Measurements from ENCODE around the gene CPN2.

The CPN2 gene

GRCh38 chr3:194346035-194346434 is 5.1 kb downstream of the CPN2 start:
- Histone ChIP-seq H3K79me2 (ENCODE audit: low read length) (no peaks in the 10 kb centered on the region), H3K9ac (ENCODE audit: low read length) (no peak overlapping the region), H4K20me1 (ENCODE audit: insufficient read depth, low read length) (no peaks in the 10 kb centered on the region), H3K27ac (ENCODE audit: low read length) (no peak overlapping the region), H2AFZ (ENCODE audit: low read depth, low read length) (no peak overlapping the region), H3K27me3 (ENCODE audit: low read depth, low read length) (peaks cover 15% of the 10 kb centered on the region; the same call in 1 of the 2 replicates), H3K4me1 (ENCODE audit: low read length) (peaks cover 13% of the 10 kb centered on the region), H3K9me3 (ENCODE audit: insufficient read depth, low read length) (no peaks in the 10 kb centered on the region), H3K36me3 (replicated peaks; ENCODE audit: low read depth, low read length) (no peaks in the 10 kb centered on the region), H3K4me2 (ENCODE audit: low read length) (no peak overlapping the region), H3K4me3 (ENCODE audit: low read length) (no peak overlapping the region)
- TF ChIP-seq CTCF (IDR thresholded peaks at IDR 0.05; ENCODE audit: low read depth, low read length), result no peak
- TF ChIP-seq EZH2phosphoT487 (IDR thresholded peaks at IDR 0.05; ENCODE audit: low read depth), result no peak

GRCh38 chr3:194344012-194344411 is 7.1 kb downstream of the CPN2 start:
- no peaks in the 10 kb centered on the region for H3K9me3 ChIP-seq (ENCODE audit: insufficient read depth, low read length)
- peak overlapping the region; percentile 22 for H3K4me2 ChIP-seq (ENCODE audit: low read length)
- H3K27me3 ChIP-seq (ENCODE audit: low read depth, low read length), result peaks cover 15% of the 10 kb centered on the region; the same call in 1 of the 2 replicates

GRCh38 chr3:194343561-194343893 is 7.6 kb downstream of the CPN2 start:
- Histone ChIP-seq H3K27ac (ENCODE audit: low read length) (no peak overlapping the region), H3K4me1 (ENCODE audit: low read length) (peaks cover 13% of the 10 kb centered on the region), H3K9me3 (ENCODE audit: insufficient read depth, low read length) (no peaks in the 10 kb centered on the region), H3K79me2 (ENCODE audit: low read length) (no peaks in the 10 kb centered on the region), H3K4me2 (ENCODE audit: low read length) (peak overlapping the region; percentile 22), H2AFZ (ENCODE audit: low read depth, low read length) (no peak overlapping the region), H3K27me3 (ENCODE audit: low read depth, low read length) (peaks cover 15% of the 10 kb centered on the region; the same call in 1 of the 2 replicates), H3K4me3 (ENCODE audit: low read length) (no peak overlapping the region), H4K20me1 (ENCODE audit: insufficient read depth, low read length) (no peaks in the 10 kb centered on the region), H3K9ac (ENCODE audit: low read length) (no peak overlapping the region), H3K36me3 (replicated peaks; ENCODE audit: low read depth, low read length) (no peaks in the 10 kb centered on the region)
- TF ChIP-seq EZH2phosphoT487 (IDR thresholded peaks at IDR 0.05; ENCODE audit: low read depth) (no peak), CTCF (IDR thresholded peaks at IDR 0.05; ENCODE audit: low read depth, low read length) (no peak)

More at GRCh38 chr3:194344012-194344411, 7.1 kb downstream of the CPN2 start:
- TF ChIP-seq CTCF (IDR thresholded peaks at IDR 0.05; ENCODE audit: low read depth, low read length), result peak; percentile 94
- no peak for TF ChIP-seq EZH2phosphoT487 (IDR thresholded peaks at IDR 0.05; ENCODE audit: low read depth)
- Histone ChIP-seq H2AFZ (ENCODE audit: low read depth, low read length) (no peak overlapping the region), H3K4me1 (ENCODE audit: low read length) (peaks cover 13% of the 10 kb centered on the region), H4K20me1 (ENCODE audit: insufficient read depth, low read length) (no peaks in the 10 kb centered on the region), H3K36me3 (replicated peaks; ENCODE audit: low read depth, low read length) (no peaks in the 10 kb centered on the region), H3K27ac (ENCODE audit: low read length) (no peak overlapping the region), H3K79me2 (ENCODE audit: low read length) (no peaks in the 10 kb centered on the region), H3K4me3 (ENCODE audit: low read length) (no peak overlapping the region), H3K9ac (ENCODE audit: low read length) (no peak overlapping the region)

- TF ChIP-seq EZH2phosphoT487 (IDR thresholded peaks at IDR 0.05; ENCODE audit: low read depth), result no peak
- TF ChIP-seq CTCF (IDR thresholded peaks at IDR 0.05; ENCODE audit: low read depth, low read length), result no peak
- Histone ChIP-seq H3K36me3 (replicated peaks; ENCODE audit: low read depth, low read length) (no peaks in the 10 kb centered on the region), H3K27me3 (ENCODE audit: low read depth, low read length) (peaks cover 15% of the 10 kb centered on the region; the same call in 1 of the 2 replicates), H3K9me3 (ENCODE audit: insufficient read depth, low read length) (no peaks in the 10 kb centered on the region), H3K4me3 (ENCODE audit: low read length) (no peak overlapping the region), H3K4me1 (ENCODE audit: low read length) (peaks cover 13% of the 10 kb centered on the region), H4K20me1 (ENCODE audit: insufficient read depth, low read length) (no peaks in the 10 kb centered on the region), H3K9ac (ENCODE audit: low read length) (no peak overlapping the region), H3K79me2 (ENCODE audit: low read length) (no peaks in the 10 kb centered on the region), H2AFZ (ENCODE audit: low read depth, low read length) (no peak overlapping the region), H3K4me2 (ENCODE audit: low read length) (peak overlapping the region; percentile 16), H3K27ac (ENCODE audit: low read length) (no peak overlapping the region)
Measured at GRCh38 chr3:194342861-194343560, 8.1 kb downstream of the CPN2 start.
